HepG2 (cell line): ENCODE data around the gene FGF14. TPM values are rescaled to one million over a fixed set of nuclear protein-coding genes. Genes with fewer than 3 reads are reported as not detected.

Experiments
- ATAC-seq: fragments of 200-7000 bp; cut with Tn5 transposase; 3 replicates; pipeline ENCODE4 v1.9.1; 2020; ENCODE audit warnings: mild to moderate bottlenecking, moderate library complexity
- BruUV-seq: library from RNA; stranded (reverse); fragments of 400-500 nt; replicated peaks from 2 replicates; lab custom pipeline; 2021; lab: Mats Ljungman, UMichigan
- CTCF ChIA-PET: fragments of 300-600 bp; formaldehyde crosslinking; extraction: SDS; loops from one replicate; lab custom pipeline; 2021; ENCODE audit warnings: low total read pairs, inconsistent platforms, low intra/inter-chr PET ratio; lab: Yijun Ruan, JAX
- POLR2A ChIA-PET: fragments of 350-600 bp; sonication (Branson Sonifier 250); formaldehyde crosslinking; loops from one replicate; lab custom pipeline; 2020; ENCODE audit warnings: antibody characterized with exemption, inconsistent platforms; lab: Yijun Ruan, JAX
- DNase-seq: peaks from one replicate; pipeline ENCODE4 v3.0.0-alpha.2; 2015; ENCODE audit warnings: low spot score
- FAIRE-seq: peaks from 3 replicates; lab custom pipeline; 2011; peaks lifted over from hg19 to GRCh38; lab: Jason Lieb, UNC
- H2AFZ ChIP-seq: one replicate; pipeline ENCODE4 v1.6.1; 2011; ENCODE audit warnings: low read length, inconsistent platforms
- H3K27ac ChIP-seq: fragments of 300-600 bp; 3 replicates; pipeline ENCODE4 v1.8.0; 2011; ENCODE audit warnings: mixed run types, mild to moderate bottlenecking, mixed read lengths, low read length, inconsistent platforms; ENCODE audit not compliant: insufficient read depth; ENCODE audit errors: extremely low read length
- H3K27me3 ChIP-seq, 2 experiments: fragments of 200-600 bp in 1 of 2; 2 replicates in 1 of 2; 3 replicates in 1 of 2; pipeline versions ENCODE4 v1.6.0 to v1.8.0; 2011; ENCODE audit warnings: low read length in 2 of 2, mild to moderate bottlenecking in 2 of 2, moderate library complexity in 2 of 2, inconsistent platforms in 1 of 2; ENCODE audit not compliant: insufficient read depth in 2 of 2, control insufficient read depth in 1 of 2
- H3K36me3 ChIP-seq, 2 experiments: fragments of 200-600 bp in 1 of 2; replicated peaks in 1 of 2; 2 replicates in 1 of 2; 3 replicates in 1 of 2; pipeline versions ENCODE4 v1.5.1 to v1.8.0; 2011; ENCODE audit warnings: low read length in 2 of 2, inconsistent platforms in 1 of 2; ENCODE audit not compliant: insufficient read depth in 2 of 2, control insufficient read depth in 1 of 2
- H3K4me1 ChIP-seq: 2 replicates; pipeline ENCODE4 v1.5.1; 2012; ENCODE audit warnings: low read length, inconsistent platforms; ENCODE audit not compliant: insufficient read depth
- H3K4me2 ChIP-seq: 2 replicates; pipeline ENCODE4 v1.6.0; 2011; ENCODE audit warnings: low read depth, low read length, inconsistent platforms
- H3K4me3 ChIP-seq, 3 experiments: fragments of 200-600 bp in 1 of 3; sonication (generic), shearing (Covaris generic) in 1 of 3; replicated peaks in 1 of 3; 2 replicates each; pipeline ENCODE4 v1.5.1; 2011 to 2016; ENCODE audit warnings: low read length in 3 of 3, inconsistent platforms in 2 of 3, low read depth in 2 of 3, mild to moderate bottlenecking in 2 of 3, control low read depth in 1 of 3, mixed read lengths in 1 of 3; ENCODE audit not compliant: insufficient read depth in 1 of 3
- H3K79me2 ChIP-seq: one replicate; pipeline ENCODE4 v1.6.1; 2011; ENCODE audit warnings: low read length, inconsistent platforms; ENCODE audit not compliant: insufficient read depth
- H3K9ac ChIP-seq: 2 replicates; pipeline ENCODE4 v1.6.0; 2011; ENCODE audit warnings: mild to moderate bottlenecking, low read depth, low read length, inconsistent platforms; ENCODE audit not compliant: insufficient read depth
- H3K9me3 ChIP-seq: 2 replicates; pipeline ENCODE4 v1.5.1; 2012; ENCODE audit warnings: mild to moderate bottlenecking, low read length
- H4K20me1 ChIP-seq: 2 replicates; pipeline ENCODE4 v1.6.0; 2011; ENCODE audit warnings: inconsistent platforms, mild to moderate bottlenecking, low read length, moderate library complexity; ENCODE audit not compliant: insufficient read depth
- FOSL2 ChIP-seq: sonication (generic); formaldehyde crosslinking; IDR thresholded peaks from 2 replicates; pipeline ENCODE4 v1.4.0; 2020; ENCODE audit warnings: missing genetic modification reagents
- GMEB2 ChIP-seq: IDR thresholded peaks from 2 replicates; pipeline ENCODE4 v1.6.1; 2016; ENCODE audit warnings: missing biosample characterization, missing genetic modification reagents, low read depth
- GPBP1L1 ChIP-seq: sonication (generic); formaldehyde crosslinking; IDR thresholded peaks from 2 replicates; pipeline ENCODE4 v1.5.0; 2020; ENCODE audit warnings: mild to moderate bottlenecking, missing genetic modification reagents
- KAT2B ChIP-seq: fragments of 150-350 bp; IDR thresholded peaks from 2 replicates; pipeline ENCODE4 v1.6.1; 2014; ENCODE audit warnings: low read depth, low read length, borderline replicate concordance
- NRL ChIP-seq: sonication (generic); formaldehyde crosslinking; IDR thresholded peaks from 2 replicates; pipeline ENCODE4 v1.5.0; 2020; ENCODE audit warnings: missing genetic modification reagents, mild to moderate bottlenecking, moderate library complexity, borderline replicate concordance
- PPARG ChIP-seq: conservative IDR thresholded peaks from 2 replicates; pipeline ENCODE4 v1.6.1; 2016; ENCODE audit warnings: missing biosample characterization, missing genetic modification reagents
- PRDM4 ChIP-seq: sonication (generic); formaldehyde crosslinking; IDR thresholded peaks from 2 replicates; pipeline ENCODE4 v1.9.0; 2021; ENCODE audit warnings: missing genetic modification reagents, borderline replicate concordance
- SETDB1 ChIP-seq: sonication (generic); formaldehyde crosslinking; IDR thresholded peaks from 2 replicates; pipeline ENCODE4 v1.5.1; 2020; ENCODE audit warnings: missing genetic modification reagents, mild to moderate bottlenecking, borderline replicate concordance
- SUZ12 ChIP-seq: fragments of 150-350 bp; IDR thresholded peaks from 2 replicates; pipeline ENCODE4 v1.6.1; 2014; ENCODE audit warnings: low read depth, low read length
- TBP ChIP-seq: sonication (generic); formaldehyde crosslinking; IDR thresholded peaks from 2 replicates; pipeline ENCODE4 v1.5.0; 2020; ENCODE audit warnings: missing genetic modification reagents
- YEATS2 ChIP-seq: sonication (generic); formaldehyde crosslinking; IDR thresholded peaks from 2 replicates; pipeline ENCODE4 v1.4.0; 2020; ENCODE audit warnings: missing genetic modification reagents, borderline replicate concordance
- ZFP91 ChIP-seq: sonication (generic); formaldehyde crosslinking; IDR thresholded peaks from 2 replicates; pipeline ENCODE4 v1.9.0; 2022; ENCODE audit warnings: missing genetic modification reagents, mild to moderate bottlenecking, borderline replicate concordance
- ZNF10 ChIP-seq: sonication (generic); formaldehyde crosslinking; IDR thresholded peaks from 2 replicates; pipeline ENCODE4 v1.4.0; 2020; ENCODE audit warnings: mild to moderate bottlenecking, low read depth, missing genetic modification reagents, borderline replicate concordance
- ZNF33B ChIP-seq: sonication (generic); formaldehyde crosslinking; IDR thresholded peaks from 2 replicates; pipeline ENCODE4 v1.5.1; 2020; ENCODE audit warnings: mild to moderate bottlenecking, missing genetic modification reagents
- ZNF597 ChIP-seq: sonication (generic); formaldehyde crosslinking; IDR thresholded peaks from 2 replicates; pipeline ENCODE4 v1.5.0; 2020; ENCODE audit warnings: missing genetic modification reagents
- ZNF879 ChIP-seq: sonication (generic); formaldehyde crosslinking; IDR thresholded peaks from 2 replicates; pipeline ENCODE4 v1.8.1; 2023; ENCODE audit warnings: missing genetic modification reagents
- WGBS: methylation state at CpG from one replicate; pipeline ENCODE4 v1.1.6; 2017; ENCODE audit warnings: low lambda C conversion rate; 5-methylcytosine and 5-hydroxymethylcytosine counted together
- in situ Hi-C: cut with HindIII; loops from 2 replicates; pipeline ENCODE4 v1.10.0; 2017; ENCODE audit warnings: low pct_unique_long_range_greater_than_20kb; ENCODE audit not compliant: extremely low pct_ligation_motif_present
- intact Hi-C: fragments of 100-400 bp; cut with micrococcal nuclease; formaldehyde crosslinking; loops from one replicate; pipeline ENCODE4 v1.10.0; 2022; ENCODE audit not compliant: unreplicated experiment
- polyA plus RNA-seq, 8 experiments: library from polyadenylated mRNA; depleted of rRNA in 3 of 8; stranded (reverse) in 7 of 8; unstranded in 1 of 8; fragments of >200 nt; fragmentation: Illumina TruSeq in 4 of 8; extraction: Trizol in 4 of 8; gene quantifications; 2 replicates each; pipeline versions ENCODE4 v1.2.1 to v1.2.3, GENCODE V29; 2011 to 2016; ENCODE audit warnings: low read depth in 4 of 8, missing spikeins in 1 of 8, mixed read lengths in 1 of 8; ENCODE audit not compliant: insufficient read depth in 1 of 8
- total RNA-seq, 5 experiments: library from RNA; depleted of rRNA; stranded (reverse); fragments of >200 nt; fragmentation: Illumina TruSeq; extraction: Trizol; gene quantifications; 2 replicates each; pipeline ENCODE4 v1.2.3, GENCODE V29; 2016; ENCODE audit warnings: low read depth in 1 of 5

FGF14 gene
- total and polyA plus RNA-seq, 2 of the 13 experiments (the other 11 are each of a cell fraction or from before 2014, with no cell fraction given), result not detected

- FAIRE-seq (no peak), DNase-seq (no peak), ATAC-seq (no peak)
- ChIA-PET POLR2A (no interaction called here), CTCF (no interaction called here)
- Histone ChIP-seq H3K4me1 (peaks cover 13% of the 10 kb centered on the region; the same call in 1 of the 2 replicates), H4K20me1 (no peaks in the 10 kb centered on the region), H3K79me2 (no peaks in the 10 kb centered on the region), H3K36me3 (no peaks in the 10 kb centered on the region), H3K9me3 (no peaks in the 10 kb centered on the region), H2AFZ (no peak overlapping the region), H3K4me2 (no peak overlapping the region), H3K27me3 (no peaks in the 10 kb centered on the region), H3K9ac (no peak overlapping the region), H3K4me3 (no peak overlapping the region), H3K27ac (no peak overlapping the region)
- TF ChIP-seq KAT2B, result no peak
- TF ChIP-seq PPARG (CRISPR knock-in tag), result no peak
- TF ChIP-seq ZNF879, result no peak
- no peak for TF ChIP-seq PRDM4 (CRISPR knock-in tag)
- no peak for TF ChIP-seq NRL (CRISPR knock-in tag)
- no peak for TF ChIP-seq GPBP1L1 (CRISPR knock-in tag)
- TF ChIP-seq ZNF597 (CRISPR knock-in tag), result no peak
- no peak for TF ChIP-seq YEATS2 (CRISPR knock-in tag)
- TF ChIP-seq GMEB2 (CRISPR knock-in tag), result no peak
- TF ChIP-seq TBP (CRISPR knock-in tag), result no peak
- no peak for TF ChIP-seq SETDB1
- no peak for TF ChIP-seq ZNF10 (CRISPR knock-in tag)
- no peak for TF ChIP-seq ZNF33B (CRISPR knock-in tag)
- no peak for TF ChIP-seq FOSL2 (CRISPR knock-in tag)
- no peak for TF ChIP-seq ZFP91
- no peak for TF ChIP-seq SUZ12
- in situ Hi-C loops, result no loop called here
- WGBS, result 0% methylated on average over 2 of the region's 2 CpGs
- no TSS peak for BruUV-seq
- intact Hi-C loops, result no loop called here
These were observed 663.5 kb downstream of the FGF14 start for GRCh38 chr13:101738336-101738735.
